Colonic mucosa (tissue), 4 donors: ENCODE results near the gene CCL13. TPM values are rescaled to one million over a fixed set of nuclear protein-coding genes. Genes with fewer than 3 reads are reported as not detected.

Source experiments
- DNase-seq: peaks from one replicate; pipeline ENCODE4 v3.0.0-alpha.2; 2020
- H3K27ac ChIP-seq: fragments of 200-600 bp; one replicate; pipeline ENCODE4 v1.8.0; 2021
- H3K27me3 ChIP-seq: fragments of 200-600 bp; one replicate; pipeline ENCODE4 v1.8.0; 2021
- H3K36me3 ChIP-seq: fragments of 200-600 bp; one replicate; pipeline ENCODE4 v1.8.0; 2021
- H3K4me1 ChIP-seq: fragments of 200-600 bp; one replicate; pipeline ENCODE4 v1.8.0; 2021; ENCODE audit warnings: mild to moderate bottlenecking
- H3K4me3 ChIP-seq: fragments of 200-600 bp; one replicate; pipeline ENCODE4 v1.8.0; 2021
- H3K9ac ChIP-seq, 2 donors: one replicate each; pipeline ENCODE4 v1.7.0; 2013; ENCODE audit warnings: control low read depth in 2 of 2, low read depth in 2 of 2, low read length in 2 of 2
- H3K9me3 ChIP-seq: fragments of 200-600 bp; one replicate; pipeline ENCODE4 v1.8.0; 2021
- CTCF ChIP-seq: fragments of 200-600 bp; IDR thresholded peaks from one replicate; pipeline ENCODE4 v1.8.0; 2022; ENCODE audit warnings: antibody characterized with exemption, mild to moderate bottlenecking
- intact Hi-C: fragments of 100-400 bp; cut with DNase I; formaldehyde crosslinking; loops from one replicate; pipeline ENCODE4 v1.14.1; 2022
- total RNA-seq, 2 donors: library from RNA; stranded (reverse); fragmentation: NEBNext Ultra II Directional in 1 of 2; extraction: Animal tissue kit (Norgen Biotek cat#: 25700) in 1 of 2; gene quantifications; one replicate each; pipeline ENCODE4 v1.2.1, GENCODE V29; 2021
- donor health status: healthy.
- donor health status: DM: no; HTN: no; CAD: no.
- donor health status: DM: no; HTN: no; CAD: no.

Gene CCL13
- total RNA-seq, 2 donors from 2014 or later: 0.82 to 4.9 TPM

- DNase-seq: no peak
- TF ChIP-seq CTCF: no peak
- no peak overlapping the region for H3K4me3 ChIP-seq
- no peak overlapping the region for H3K27ac ChIP-seq
- no peaks in the 10 kb centered on the region for H3K36me3 ChIP-seq
- H3K4me1 ChIP-seq: no peaks in the 10 kb centered on the region
- H3K9me3 ChIP-seq: no peaks in the 10 kb centered on the region
- intact Hi-C loops: no loop called here
- H3K27me3 ChIP-seq: no peaks in the 10 kb centered on the region
- no peak overlapping the region for H3K9ac ChIP-seq
These were observed 26.9 kb downstream of the CCL13 start for GRCh38 chr17:34383216-34383615.

- Histone ChIP-seq H3K27me3 (no peaks in the 10 kb centered on the region), H3K9ac (no peak overlapping the region), H3K9me3 (no peaks in the 10 kb centered on the region), H3K36me3 (no peaks in the 10 kb centered on the region), H3K27ac (no peak overlapping the region), H3K4me1 (no peaks in the 10 kb centered on the region), H3K4me3 (no peak overlapping the region)
- intact Hi-C loops: no loop called here
- no peak for DNase-seq
- no peak for TF ChIP-seq CTCF
These were observed 28.0 kb downstream of the CCL13 start for GRCh38 chr17:34384271-34384670.

- no peak overlapping the region for H3K27ac ChIP-seq
- H3K36me3 ChIP-seq: no peaks in the 10 kb centered on the region
- TF ChIP-seq CTCF: no peak
- H3K4me3 ChIP-seq: no peak overlapping the region
- H3K4me1 ChIP-seq: no peaks in the 10 kb centered on the region
- intact Hi-C loops: no loop called here
- no peak overlapping the region for H3K9ac ChIP-seq
- no peaks in the 10 kb centered on the region for H3K9me3 ChIP-seq
- no peak for DNase-seq
- no peaks in the 10 kb centered on the region for H3K27me3 ChIP-seq
These were observed 28.7 kb downstream of the CCL13 start for GRCh38 chr17:34384822-34385605.

GRCh38 chr17:34386343-34386696 lies 30.0 kb downstream of the CCL13 start:
- Histone ChIP-seq H3K4me3 (no peak overlapping the region), H3K9ac (no peak overlapping the region), H3K9me3 (no peaks in the 10 kb centered on the region), H3K4me1 (no peaks in the 10 kb centered on the region), H3K36me3 (no peaks in the 10 kb centered on the region), H3K27me3 (no peaks in the 10 kb centered on the region), H3K27ac (no peak overlapping the region)
- no peak for TF ChIP-seq CTCF
- intact Hi-C loops: no loop called here
- no peak for DNase-seq

- intact Hi-C loops: no loop called here
- no peaks in the 10 kb centered on the region for H3K36me3 ChIP-seq
- no peak for TF ChIP-seq CTCF
These were observed 30.6 kb downstream of the CCL13 start for GRCh38 chr17:34386697-34387550.

More at GRCh38 chr17:34386697-34387550, 30.6 kb downstream of the CCL13 start:
- Histone ChIP-seq H3K4me1 (no peaks in the 10 kb centered on the region), H3K9me3 (no peaks in the 10 kb centered on the region), H3K9ac (no peak overlapping the region), H3K4me3 (no peak overlapping the region), H3K27ac (no peak overlapping the region), H3K27me3 (no peaks in the 10 kb centered on the region)
- DNase-seq: no peak
